Glutamatergic neuron (in vitro differentiated cells): ENCODE measurements around the gene VCPKMT. TPM values are rescaled to one million over a fixed set of nuclear protein-coding genes. Genes with fewer than 3 reads are reported as not detected.

Source experiments
- DNase-seq: peaks from one replicate; pipeline ENCODE4 v3.0.0; 2022
- H3K27ac Mint-ChIP-seq: one replicate; pipeline ENCODE4 v1.8.0; 2020; ENCODE audit warnings: mild to moderate bottlenecking, mixed read lengths, inconsistent platforms; ENCODE audit not compliant: unreplicated experiment
- H3K27me3 Mint-ChIP-seq: one replicate; pipeline ENCODE4 v1.8.0; 2020; ENCODE audit warnings: mild to moderate bottlenecking, moderate library complexity, mixed read lengths, inconsistent platforms; ENCODE audit not compliant: unreplicated experiment
- H3K36me3 Mint-ChIP-seq: one replicate; pipeline ENCODE4 v1.8.0; 2020; ENCODE audit warnings: mild to moderate bottlenecking, mixed read lengths, inconsistent platforms; ENCODE audit not compliant: unreplicated experiment
- H3K4me1 Mint-ChIP-seq: one replicate; pipeline ENCODE4 v1.8.0; 2020; ENCODE audit warnings: mild to moderate bottlenecking, low read depth, mixed read lengths, inconsistent platforms; ENCODE audit not compliant: unreplicated experiment
- H3K4me3 Mint-ChIP-seq: one replicate; pipeline ENCODE4 v1.8.0; 2020; ENCODE audit warnings: mild to moderate bottlenecking, mixed read lengths, inconsistent platforms; ENCODE audit not compliant: unreplicated experiment
- H3K9me3 Mint-ChIP-seq: one replicate; pipeline ENCODE4 v1.8.0; 2020; ENCODE audit warnings: mild to moderate bottlenecking, moderate library complexity, mixed read lengths, inconsistent platforms; ENCODE audit not compliant: unreplicated experiment
- CTCF ChIP-seq: fragments of 200-600 bp; sonication (generic); IDR thresholded peaks from one replicate; pipeline ENCODE4 v1.5.0; 2021; ENCODE audit not compliant: partially characterized antibody, unreplicated experiment
- long read RNA-seq: library from polyadenylated mRNA; unstranded; transcript quantifications from one replicate; pipeline ENCODE4 v2.0.0, GENCODE V29; 2020; ENCODE audit not compliant: unreplicated experiment
- total RNA-seq: library from RNA; stranded (reverse); fragmentation: NEBNext Ultra II Directional; extraction: Animal tissue kit (Norgen Biotek cat#: 25700); gene quantifications from one replicate; pipeline ENCODE4 v1.2.1, GENCODE V29; 2021; ENCODE audit not compliant: unreplicated experiment

VCPKMT gene
- 12.9 TPM for total RNA-seq
- long read RNA-seq, partial matches to known transcripts, result 0 of 10 reads
- long read RNA-seq, other reads (novel, unspliced or antisense), result 3 of 10 reads

- H3K4me1 Mint-ChIP-seq, result peaks cover 10% of the 10 kb centered on the region
- no peaks in the 10 kb centered on the region for H3K36me3 Mint-ChIP-seq
- peak within 1 kb of the TSS; percentile 94 for H3K4me3 Mint-ChIP-seq
- DNase-seq, result peak; percentile 96
- H3K9me3 Mint-ChIP-seq, result peaks cover 9% of the 10 kb centered on the region
- peak within 1 kb of the TSS; percentile 91 for H3K27ac Mint-ChIP-seq
- TF ChIP-seq CTCF, result no peak
- no peaks in the 10 kb centered on the region for H3K27me3 Mint-ChIP-seq
Observed at GRCh38 chr14:50116181-50116956, at the start of gene VCPKMT. Gene VCPKMT (minus strand): TSS chr14:50116572. CDS start chr14:50116552, 20 bp downstream.

DNA sequence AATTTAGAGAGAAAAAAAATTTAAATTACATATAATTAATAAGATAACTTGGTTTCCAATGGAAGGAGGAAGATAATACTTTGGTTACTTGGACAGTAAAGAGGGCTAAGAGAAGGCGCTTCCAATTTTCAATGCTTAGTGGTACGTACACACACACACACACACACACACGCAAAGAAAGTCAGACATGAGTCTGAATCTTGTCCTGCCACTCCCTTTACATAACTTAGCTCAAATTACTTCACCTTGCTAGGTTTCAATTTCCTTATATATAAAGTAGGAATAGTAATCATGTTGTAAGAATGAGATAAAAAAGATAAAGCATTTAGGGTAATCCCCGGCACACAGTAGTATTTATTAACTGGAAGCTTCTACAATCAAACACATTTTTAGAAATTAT lies 39.7 kb upstream of the VCPKMT start:
- Mint-ChIP-seq H3K27me3 (no peaks in the 10 kb centered on the region), H3K27ac (no peak overlapping the region), H3K4me3 (no peak overlapping the region), H3K36me3 (no peaks in the 10 kb centered on the region), H3K9me3 (no peaks in the 10 kb centered on the region), H3K4me1 (no peaks in the 10 kb centered on the region)
- DNase-seq, result no peak
- no peak for TF ChIP-seq CTCF

GRCh38 chr14:50148799-50149198 lies 32.4 kb upstream of the VCPKMT start:
- H3K36me3 Mint-ChIP-seq, result no peaks in the 10 kb centered on the region
- H3K9me3 Mint-ChIP-seq, result no peaks in the 10 kb centered on the region
- H3K4me3 Mint-ChIP-seq, result no peak overlapping the region
- H3K4me1 Mint-ChIP-seq, result no peaks in the 10 kb centered on the region
- H3K27ac Mint-ChIP-seq, result no peak overlapping the region
- no peak for DNase-seq
- H3K27me3 Mint-ChIP-seq, result no peaks in the 10 kb centered on the region
- TF ChIP-seq CTCF, result no peak

- H3K27me3 Mint-ChIP-seq, result no peaks in the 10 kb centered on the region
- H3K36me3 Mint-ChIP-seq, result no peaks in the 10 kb centered on the region
- H3K4me1 Mint-ChIP-seq, result no peaks in the 10 kb centered on the region
- DNase-seq, result no peak
- TF ChIP-seq CTCF, result no peak
- H3K27ac Mint-ChIP-seq, result no peak overlapping the region
- no peaks in the 10 kb centered on the region for H3K9me3 Mint-ChIP-seq
- H3K4me3 Mint-ChIP-seq, result no peak overlapping the region
Observed at GRCh38 chr14:50139192-50139591, 22.8 kb upstream of the VCPKMT start.

DNA sequence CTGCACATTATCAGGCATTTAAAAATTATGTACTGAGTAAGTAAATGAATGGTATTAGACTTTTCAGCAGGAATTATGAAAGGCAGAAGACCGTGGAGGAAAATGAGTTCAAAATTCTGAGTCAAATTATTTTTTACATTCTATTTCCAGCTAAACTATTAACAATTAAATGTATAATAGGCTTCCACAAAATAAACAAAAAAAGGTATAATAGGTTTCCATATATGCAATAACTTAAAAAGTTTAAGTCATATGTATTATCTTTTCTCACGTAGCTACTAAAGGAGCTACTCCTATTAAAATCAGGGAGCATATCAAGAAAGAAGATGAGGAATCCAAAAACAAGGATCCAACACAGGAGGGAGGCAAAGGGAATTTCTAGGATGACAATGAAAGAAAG lies 11.4 kb upstream of the VCPKMT start:
- DNase-seq, result no peak
- H3K36me3 Mint-ChIP-seq, result peaks cover 10% of the 10 kb centered on the region
- H3K27ac Mint-ChIP-seq, result no peak overlapping the region
- peaks cover 2% of the 10 kb centered on the region for H3K27me3 Mint-ChIP-seq
- H3K9me3 Mint-ChIP-seq, result peaks cover 2% of the 10 kb centered on the region
- H3K4me3 Mint-ChIP-seq, result no peak overlapping the region
- no peak for TF ChIP-seq CTCF
- peaks cover 2% of the 10 kb centered on the region for H3K4me1 Mint-ChIP-seq
